Ishikawa (cell line): ENCODE data around the gene TRAK1.

Experiments used
- CEBPB ChIP-seq: IDR thresholded peaks from 2 replicates; pipeline ENCODE4 v1.6.1; 2012
- CREB1 ChIP-seq: IDR thresholded peaks from 2 replicates; pipeline ENCODE4 v1.6.1; 2012; ENCODE audit warnings: low read depth
- EGR1 ChIP-seq: IDR thresholded peaks from 2 replicates; pipeline ENCODE4 v1.6.1; 2012
- EP300 ChIP-seq: IDR thresholded peaks from 2 replicates; pipeline ENCODE4 v1.6.1; 2012; ENCODE audit warnings: borderline replicate concordance
- FOXM1 ChIP-seq: IDR thresholded peaks from 2 replicates; pipeline ENCODE4 v1.6.1; 2012; ENCODE audit warnings: low read depth, borderline replicate concordance
- NFIC ChIP-seq: IDR thresholded peaks from 2 replicates; pipeline ENCODE4 v1.6.1; 2012
- RAD21 ChIP-seq: IDR thresholded peaks from 2 replicates; pipeline ENCODE4 v1.6.1; 2012; ENCODE audit warnings: low read depth
- TAF1 ChIP-seq: IDR thresholded peaks from 2 replicates; pipeline ENCODE4 v1.6.1; 2012; ENCODE audit warnings: low read depth, mild to moderate bottlenecking
- TCF12 ChIP-seq: IDR thresholded peaks from 2 replicates; pipeline ENCODE4 v1.6.1; 2012; ENCODE audit warnings: low read depth
- TEAD4 ChIP-seq: IDR thresholded peaks from 2 replicates; pipeline ENCODE4 v1.6.1; 2012
- YY1 ChIP-seq: IDR thresholded peaks from 2 replicates; pipeline ENCODE4 v1.6.1; 2012; ENCODE audit warnings: low read depth
- ZBTB7A ChIP-seq: IDR thresholded peaks from 2 replicates; pipeline ENCODE4 v1.6.1; 2012; ENCODE audit warnings: low read depth
- TF ChIP-seq, protein P1 (sequence below): IDR thresholded peaks from 2 replicates; pipeline ENCODE4 v1.6.1; 2012; ENCODE audit warnings: low read depth, mild to moderate bottlenecking
- TF ChIP-seq, protein P2 (sequence below): IDR thresholded peaks from 2 replicates; pipeline ENCODE4 v1.6.1; 2012
- TF ChIP-seq, protein P3 (sequence below): IDR thresholded peaks from 2 replicates; pipeline ENCODE4 v1.6.1; 2012

Gene TRAK1

DNA sequence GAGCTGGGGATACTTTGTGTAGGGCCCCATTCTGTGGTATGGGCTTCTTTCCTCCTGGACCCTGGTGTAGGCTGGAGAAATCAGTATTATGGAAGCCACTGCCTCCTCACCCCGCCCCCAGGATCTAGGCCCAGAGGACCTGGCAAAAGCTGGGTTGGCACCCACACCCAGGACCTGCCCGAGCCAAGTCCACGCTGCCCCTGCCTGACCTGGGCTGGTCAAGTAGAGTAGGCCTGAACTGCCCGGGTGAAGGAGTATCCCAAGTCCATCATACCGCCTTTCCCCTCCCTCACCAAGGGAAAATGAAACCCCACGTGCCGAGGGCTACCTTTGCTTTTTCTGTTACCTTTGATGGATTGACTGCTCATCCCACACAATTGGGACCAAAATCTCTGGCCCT is 37.7 kb upstream of the TRAK1 start:
- TF ChIP-seq TEAD4 (no peak), ZBTB7A (no peak)
- TF ChIP-seq, protein P1, sequence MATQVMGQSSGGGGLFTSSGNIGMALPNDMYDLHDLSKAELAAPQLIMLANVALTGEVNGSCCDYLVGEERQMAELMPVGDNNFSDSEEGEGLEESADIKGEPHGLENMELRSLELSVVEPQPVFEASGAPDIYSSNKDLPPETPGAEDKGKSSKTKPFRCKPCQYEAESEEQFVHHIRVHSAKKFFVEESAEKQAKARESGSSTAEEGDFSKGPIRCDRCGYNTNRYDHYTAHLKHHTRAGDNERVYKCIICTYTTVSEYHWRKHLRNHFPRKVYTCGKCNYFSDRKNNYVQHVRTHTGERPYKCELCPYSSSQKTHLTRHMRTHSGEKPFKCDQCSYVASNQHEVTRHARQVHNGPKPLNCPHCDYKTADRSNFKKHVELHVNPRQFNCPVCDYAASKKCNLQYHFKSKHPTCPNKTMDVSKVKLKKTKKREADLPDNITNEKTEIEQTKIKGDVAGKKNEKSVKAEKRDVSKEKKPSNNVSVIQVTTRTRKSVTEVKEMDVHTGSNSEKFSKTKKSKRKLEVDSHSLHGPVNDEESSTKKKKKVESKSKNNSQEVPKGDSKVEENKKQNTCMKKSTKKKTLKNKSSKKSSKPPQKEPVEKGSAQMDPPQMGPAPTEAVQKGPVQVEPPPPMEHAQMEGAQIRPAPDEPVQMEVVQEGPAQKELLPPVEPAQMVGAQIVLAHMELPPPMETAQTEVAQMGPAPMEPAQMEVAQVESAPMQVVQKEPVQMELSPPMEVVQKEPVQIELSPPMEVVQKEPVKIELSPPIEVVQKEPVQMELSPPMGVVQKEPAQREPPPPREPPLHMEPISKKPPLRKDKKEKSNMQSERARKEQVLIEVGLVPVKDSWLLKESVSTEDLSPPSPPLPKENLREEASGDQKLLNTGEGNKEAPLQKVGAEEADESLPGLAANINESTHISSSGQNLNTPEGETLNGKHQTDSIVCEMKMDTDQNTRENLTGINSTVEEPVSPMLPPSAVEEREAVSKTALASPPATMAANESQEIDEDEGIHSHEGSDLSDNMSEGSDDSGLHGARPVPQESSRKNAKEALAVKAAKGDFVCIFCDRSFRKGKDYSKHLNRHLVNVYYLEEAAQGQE: no peak

DNA sequence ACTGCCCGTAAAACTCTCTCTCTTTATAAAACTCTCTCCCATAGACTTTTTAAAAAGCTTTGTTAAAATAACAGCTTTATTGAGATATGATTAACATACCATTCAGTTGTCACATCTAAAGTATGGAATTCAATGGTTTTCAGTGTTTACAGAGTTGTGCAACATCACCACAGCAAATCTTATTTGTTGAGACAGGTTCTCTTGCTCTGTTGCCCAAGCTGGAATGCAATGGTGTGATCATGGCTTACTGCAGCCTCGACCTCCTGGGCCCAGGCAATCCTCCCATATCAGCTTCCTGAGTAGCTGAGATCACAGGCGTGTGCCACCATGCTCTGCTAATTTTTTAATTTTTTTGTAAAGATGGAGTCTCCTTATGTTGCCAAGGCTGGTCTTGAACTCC is 35.9 kb upstream of the TRAK1 start:
- TF ChIP-seq, protein P2, sequence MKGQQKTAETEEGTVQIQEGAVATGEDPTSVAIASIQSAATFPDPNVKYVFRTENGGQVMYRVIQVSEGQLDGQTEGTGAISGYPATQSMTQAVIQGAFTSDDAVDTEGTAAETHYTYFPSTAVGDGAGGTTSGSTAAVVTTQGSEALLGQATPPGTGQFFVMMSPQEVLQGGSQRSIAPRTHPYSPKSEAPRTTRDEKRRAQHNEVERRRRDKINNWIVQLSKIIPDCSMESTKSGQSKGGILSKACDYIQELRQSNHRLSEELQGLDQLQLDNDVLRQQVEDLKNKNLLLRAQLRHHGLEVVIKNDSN: no peak

DNA sequence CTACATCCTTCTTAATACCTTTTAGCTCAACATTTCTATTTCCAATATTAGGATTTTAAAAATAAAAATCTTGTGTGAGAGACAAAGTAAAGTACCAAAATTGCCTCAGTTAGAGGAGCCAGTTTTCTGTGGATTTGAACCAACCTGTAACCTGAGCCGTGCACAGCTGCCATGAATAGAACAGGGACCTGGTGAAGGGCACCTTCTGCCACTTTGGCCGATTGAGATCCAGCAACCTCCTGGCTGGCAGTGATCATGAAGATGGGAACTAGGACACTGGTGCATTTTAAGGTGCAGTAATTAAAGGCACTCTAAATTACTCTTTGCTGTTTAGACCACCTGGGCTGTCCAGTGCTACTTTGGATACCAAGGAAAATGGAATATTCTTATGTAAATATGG is 34.3 kb upstream of the TRAK1 start:
- no peak for TF ChIP-seq TEAD4
- TF ChIP-seq RAD21: no peak
- no peak for TF ChIP-seq YY1
- no peak for TF ChIP-seq CEBPB
- no peak for TF ChIP-seq TCF12
- no peak for TF ChIP-seq NFIC
- TF ChIP-seq, protein P3, sequence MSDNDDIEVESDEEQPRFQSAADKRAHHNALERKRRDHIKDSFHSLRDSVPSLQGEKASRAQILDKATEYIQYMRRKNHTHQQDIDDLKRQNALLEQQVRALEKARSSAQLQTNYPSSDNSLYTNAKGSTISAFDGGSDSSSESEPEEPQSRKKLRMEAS: no peak
- TF ChIP-seq, protein P1: no peak
- TF ChIP-seq, protein P2: no peak
- no peak for TF ChIP-seq CREB1
- no peak for TF ChIP-seq EP300
- TF ChIP-seq TAF1: no peak
- TF ChIP-seq ZBTB7A: no peak
- no peak for TF ChIP-seq FOXM1

DNA sequence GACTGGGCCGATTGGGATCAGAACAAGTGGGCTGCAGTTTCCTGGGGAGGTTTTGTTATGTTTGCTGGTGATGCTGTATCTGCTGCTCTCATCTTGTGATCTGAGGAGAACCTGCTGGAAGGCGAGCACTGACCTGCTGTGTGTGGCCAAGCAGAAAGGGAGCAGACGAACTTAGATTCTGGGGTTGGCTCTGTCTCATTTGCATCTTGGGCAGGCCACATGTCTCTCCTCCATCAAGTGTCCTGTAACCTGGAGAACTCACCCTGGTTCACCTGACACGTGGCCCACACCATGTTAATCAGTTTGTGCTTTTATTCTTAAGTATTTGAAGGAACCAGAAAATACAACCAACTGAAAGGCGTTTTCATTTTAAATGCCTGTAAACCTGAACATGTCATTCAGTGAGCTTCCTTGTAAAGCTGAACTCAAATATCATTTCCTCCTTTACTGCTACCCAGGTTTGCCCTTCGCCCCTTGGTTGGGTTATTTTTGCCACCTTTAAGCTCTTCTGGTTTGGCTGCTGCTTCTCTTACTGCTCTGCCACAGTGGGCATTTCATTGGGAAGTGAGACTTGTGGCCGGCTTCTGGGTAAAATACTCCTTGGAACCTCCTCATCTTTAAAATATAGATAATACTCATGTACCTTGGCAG is 33.5 kb upstream of the TRAK1 start:
- TF ChIP-seq, protein P1: no peak
- TF ChIP-seq TEAD4 (no peak), FOXM1 (no peak), TCF12 (no peak), YY1 (no peak), ZBTB7A (no peak), CEBPB (no peak), EP300 (no peak), CREB1 (no peak), EGR1 (no peak), NFIC (no peak), RAD21 (no peak), TAF1 (no peak)
- TF ChIP-seq, protein P3: no peak
- TF ChIP-seq, protein P2: no peak
